ENCODE data around the gene PLCB1.

The PLCB1 gene

DNA sequence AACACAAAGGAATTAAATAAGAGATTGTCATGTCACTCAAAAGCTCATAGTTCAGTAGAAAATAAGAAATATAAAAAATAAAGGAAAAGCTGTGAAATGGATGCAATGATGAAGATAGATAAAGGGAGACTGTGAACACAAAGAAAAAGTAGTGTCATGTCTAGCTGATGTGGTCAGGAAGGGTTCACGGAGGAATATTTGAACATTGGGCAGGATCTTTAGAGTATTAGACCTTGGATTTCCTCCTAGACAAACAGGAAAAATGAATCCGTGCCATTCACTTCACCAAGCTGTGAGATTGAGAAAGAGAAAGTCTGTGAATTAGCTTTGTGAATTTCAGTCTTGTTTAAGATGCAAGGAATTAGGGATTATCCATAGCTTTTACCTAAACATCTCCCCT, 522.4 kb downstream of the PLCB1 start:
- Histone ChIP-seq H3K27me3 (ENCODE audit: insufficient read depth, low read length) (no peaks in the 10 kb centered on the region), H3K4me3 (ENCODE audit: low read depth, low read length, poor library complexity, severe bottlenecking) (no peak overlapping the region), H3K27ac (ENCODE audit: low read depth, low read length, poor library complexity, severe bottlenecking) (no peak overlapping the region), H3K36me3 (ENCODE audit: insufficient read depth, low read length) (no peaks in the 10 kb centered on the region), H3F3A (ENCODE audit: insufficient read depth, low read length) (no peaks in the 10 kb centered on the region), H3K9me3 (ENCODE audit: low read length) (no peaks in the 10 kb centered on the region; the same call in 1 of the 2 replicates), H2AFZ (ENCODE audit: low read length) (no peak overlapping the region), H4K20me1 (ENCODE audit: insufficient read depth, low read length) (no peaks in the 10 kb centered on the region), H3K9ac (ENCODE audit: low read length) (no peak overlapping the region), H3K9me2 (ENCODE audit: low read depth, low read length) (no peaks in the 10 kb centered on the region), H3K4me2 (ENCODE audit: low read length) (no peak overlapping the region), H3K4me1 (ENCODE audit: insufficient read depth, low read length, severe bottlenecking) (peaks cover 11% of the 10 kb centered on the region), H3K79me2 (ENCODE audit: insufficient read depth, low read length) (no peaks in the 10 kb centered on the region)
- TF ChIP-seq EZH2 (IDR thresholded peaks at IDR 0.05; ENCODE audit: borderline replicate concordance, low read length): no peak
- TF ChIP-seq, protein P1, sequence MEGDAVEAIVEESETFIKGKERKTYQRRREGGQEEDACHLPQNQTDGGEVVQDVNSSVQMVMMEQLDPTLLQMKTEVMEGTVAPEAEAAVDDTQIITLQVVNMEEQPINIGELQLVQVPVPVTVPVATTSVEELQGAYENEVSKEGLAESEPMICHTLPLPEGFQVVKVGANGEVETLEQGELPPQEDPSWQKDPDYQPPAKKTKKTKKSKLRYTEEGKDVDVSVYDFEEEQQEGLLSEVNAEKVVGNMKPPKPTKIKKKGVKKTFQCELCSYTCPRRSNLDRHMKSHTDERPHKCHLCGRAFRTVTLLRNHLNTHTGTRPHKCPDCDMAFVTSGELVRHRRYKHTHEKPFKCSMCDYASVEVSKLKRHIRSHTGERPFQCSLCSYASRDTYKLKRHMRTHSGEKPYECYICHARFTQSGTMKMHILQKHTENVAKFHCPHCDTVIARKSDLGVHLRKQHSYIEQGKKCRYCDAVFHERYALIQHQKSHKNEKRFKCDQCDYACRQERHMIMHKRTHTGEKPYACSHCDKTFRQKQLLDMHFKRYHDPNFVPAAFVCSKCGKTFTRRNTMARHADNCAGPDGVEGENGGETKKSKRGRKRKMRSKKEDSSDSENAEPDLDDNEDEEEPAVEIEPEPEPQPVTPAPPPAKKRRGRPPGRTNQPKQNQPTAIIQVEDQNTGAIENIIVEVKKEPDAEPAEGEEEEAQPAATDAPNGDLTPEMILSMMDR (IDR thresholded peaks at IDR 0.05; ENCODE audit: low read length): no peak

DNA sequence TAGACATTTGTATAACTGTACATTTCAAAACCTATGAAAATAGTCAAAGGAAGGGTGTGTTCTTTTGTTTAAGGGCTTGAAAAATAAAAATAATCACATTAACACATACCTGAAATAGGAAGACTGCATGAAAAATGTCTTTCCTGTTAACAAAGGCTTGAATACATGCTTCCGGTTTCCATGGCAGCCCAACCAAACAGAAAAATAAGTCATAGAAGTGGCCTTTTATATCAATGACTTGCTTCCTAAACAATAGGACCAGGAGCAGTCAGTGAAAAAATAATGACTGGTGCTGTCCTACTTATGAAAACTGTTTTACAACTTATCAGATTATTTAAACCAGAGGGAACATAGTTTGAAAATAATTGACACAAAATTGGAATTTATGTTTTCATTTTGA, 524.3 kb downstream of the PLCB1 start:
- Histone ChIP-seq H2AFZ (ENCODE audit: low read length) (no peak overlapping the region), H3K36me3 (ENCODE audit: insufficient read depth, low read length) (no peaks in the 10 kb centered on the region), H3K9me2 (ENCODE audit: low read depth, low read length) (no peaks in the 10 kb centered on the region), H3K4me1 (ENCODE audit: insufficient read depth, low read length, severe bottlenecking) (peaks cover 16% of the 10 kb centered on the region), H3K27me3 (ENCODE audit: insufficient read depth, low read length) (no peaks in the 10 kb centered on the region), H3K9ac (ENCODE audit: low read length) (no peak overlapping the region), H3K79me2 (ENCODE audit: insufficient read depth, low read length) (no peaks in the 10 kb centered on the region), H3F3A (ENCODE audit: insufficient read depth, low read length) (no peaks in the 10 kb centered on the region), H3K4me3 (ENCODE audit: low read depth, low read length, poor library complexity, severe bottlenecking) (no peak overlapping the region), H4K20me1 (ENCODE audit: insufficient read depth, low read length) (no peaks in the 10 kb centered on the region), H3K4me2 (ENCODE audit: low read length) (no peak overlapping the region), H3K9me3 (ENCODE audit: low read length) (no peaks in the 10 kb centered on the region), H3K27ac (ENCODE audit: low read depth, low read length, poor library complexity, severe bottlenecking) (no peak overlapping the region)
- TF ChIP-seq, protein P1 (IDR thresholded peaks at IDR 0.05; ENCODE audit: low read length): no peak
- TF ChIP-seq EZH2 (IDR thresholded peaks at IDR 0.05; ENCODE audit: borderline replicate concordance, low read length): no peak

DNA sequence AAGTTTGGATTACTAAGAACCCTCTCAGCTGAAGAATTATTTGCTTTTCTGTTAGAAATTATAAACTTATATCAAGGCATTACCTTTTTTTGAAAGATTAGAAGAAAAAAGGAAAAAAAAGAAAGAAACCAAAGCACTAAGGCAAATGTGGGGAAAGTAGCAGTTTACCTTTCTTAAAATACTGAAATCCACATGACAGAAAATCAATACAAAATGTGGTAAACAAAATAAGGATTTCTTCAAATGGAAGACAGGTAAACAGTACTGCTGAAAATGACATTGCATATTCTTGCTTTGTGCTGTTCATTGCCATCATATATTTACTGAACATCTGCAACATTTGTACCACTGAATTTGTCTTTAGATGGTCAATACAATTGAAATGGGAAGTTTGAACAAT, 525.6 kb downstream of the PLCB1 start:
- no peak overlapping the region for H3K4me3 ChIP-seq (ENCODE audit: low read depth, low read length, poor library complexity, severe bottlenecking)
- H3K4me2 ChIP-seq (ENCODE audit: low read length): no peak overlapping the region
- no peaks in the 10 kb centered on the region for H3K27me3 ChIP-seq (ENCODE audit: insufficient read depth, low read length)
- H3K9me3 ChIP-seq (ENCODE audit: low read length): no peaks in the 10 kb centered on the region
- no peaks in the 10 kb centered on the region for H3K79me2 ChIP-seq (ENCODE audit: insufficient read depth, low read length)
- no peaks in the 10 kb centered on the region for H3K9me2 ChIP-seq (ENCODE audit: low read depth, low read length)
- no peak overlapping the region for H3K9ac ChIP-seq (ENCODE audit: low read length)
- no peaks in the 10 kb centered on the region for H3K36me3 ChIP-seq (ENCODE audit: insufficient read depth, low read length)
- peaks cover 19% of the 10 kb centered on the region for H3K4me1 ChIP-seq (ENCODE audit: insufficient read depth, low read length, severe bottlenecking)
- no peaks in the 10 kb centered on the region for H3F3A ChIP-seq (ENCODE audit: insufficient read depth, low read length)
- H3K27ac ChIP-seq (ENCODE audit: low read depth, low read length, poor library complexity, severe bottlenecking): no peak overlapping the region
- H2AFZ ChIP-seq (ENCODE audit: low read length): no peak overlapping the region
- TF ChIP-seq, protein P1 (IDR thresholded peaks at IDR 0.05; ENCODE audit: low read length): no peak
- TF ChIP-seq EZH2 (IDR thresholded peaks at IDR 0.05; ENCODE audit: borderline replicate concordance, low read length): no peak
- H4K20me1 ChIP-seq (ENCODE audit: insufficient read depth, low read length): no peaks in the 10 kb centered on the region
